Heart left ventricle (tissue), 13 donors: Measurements from ENCODE around the gene XPOT.

ENCODE experiments used
- POLR2A ChIP-seq, 2 donors: fragments of 450-650 bp; IDR thresholded peaks; one replicate each; pipeline ENCODE4 v1.6.1; 2017; ENCODE audit warnings: antibody characterized with exemption in 2 of 2, mild to moderate bottlenecking in 2 of 2, moderate library complexity in 2 of 2
- TF ChIP-seq, protein P1 (sequence below), 12 donors: fragments of 200-600 bp; sonication (generic) in 4 of 12; IDR thresholded peaks; one replicate each; pipeline versions ENCODE4 v1.5.0 to v1.8.0; 2018 to 2022; ENCODE audit warnings: antibody characterized with exemption in 12 of 12, mild to moderate bottlenecking in 5 of 12
- donor health status: ischemic (EF 13 %, LVEDD 7.1; RV severe dilation, severe dysfunction).
- donor health status: DM: no; HTN: yes; CAD: no.
- donor health status: DM: no; HTN: no; CAD: no.
- donor health status: ischemic (EF 25% LVEDD 6.9; RV normal size, moderate dysfunction).
- donor health status: ischemic (EF 25% LVEDD 5.7; RV mildly dilated, moderate dysfunction).
- donor health status: ischemic (EF 35%, LVEDD 5.7; RV mildly dilated, moderate dysfunction).
- donor health status: nonischemic (EF 11% LVEDD 7.7; RV severe dilation, severe dysfunction).
- donor health status: DM: yes; HTN: yes; CAD: no.
- donor health status: PGD.
- donor health status: ischemic (EF 29% LVEDD 5.4; RV normal size, mild dysfunction).
- donor health status: nonischemic (EF 23%, LVEDD 6.1; RV moderate dilation, normal function).

DNA sequence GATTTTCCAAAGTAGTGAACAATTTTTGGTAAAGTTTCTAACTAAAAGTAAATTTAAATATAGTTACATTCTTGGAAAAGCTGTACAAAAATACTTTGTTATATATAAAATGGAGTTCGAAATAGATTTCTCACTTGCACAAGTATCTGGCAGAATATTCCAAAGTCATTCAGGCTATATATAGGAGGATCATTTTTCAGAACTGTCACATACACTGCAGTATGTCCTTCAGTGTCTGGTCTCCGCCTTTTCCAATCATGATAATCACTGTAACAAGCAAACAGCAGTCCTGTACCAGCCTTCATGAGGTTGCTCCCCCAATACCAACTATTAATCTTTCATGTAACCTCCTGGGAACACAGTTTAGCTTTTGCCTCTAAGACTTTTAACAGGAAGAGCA lies 66.3 kb downstream of the XPOT start:
- TF ChIP-seq, protein P1, sequence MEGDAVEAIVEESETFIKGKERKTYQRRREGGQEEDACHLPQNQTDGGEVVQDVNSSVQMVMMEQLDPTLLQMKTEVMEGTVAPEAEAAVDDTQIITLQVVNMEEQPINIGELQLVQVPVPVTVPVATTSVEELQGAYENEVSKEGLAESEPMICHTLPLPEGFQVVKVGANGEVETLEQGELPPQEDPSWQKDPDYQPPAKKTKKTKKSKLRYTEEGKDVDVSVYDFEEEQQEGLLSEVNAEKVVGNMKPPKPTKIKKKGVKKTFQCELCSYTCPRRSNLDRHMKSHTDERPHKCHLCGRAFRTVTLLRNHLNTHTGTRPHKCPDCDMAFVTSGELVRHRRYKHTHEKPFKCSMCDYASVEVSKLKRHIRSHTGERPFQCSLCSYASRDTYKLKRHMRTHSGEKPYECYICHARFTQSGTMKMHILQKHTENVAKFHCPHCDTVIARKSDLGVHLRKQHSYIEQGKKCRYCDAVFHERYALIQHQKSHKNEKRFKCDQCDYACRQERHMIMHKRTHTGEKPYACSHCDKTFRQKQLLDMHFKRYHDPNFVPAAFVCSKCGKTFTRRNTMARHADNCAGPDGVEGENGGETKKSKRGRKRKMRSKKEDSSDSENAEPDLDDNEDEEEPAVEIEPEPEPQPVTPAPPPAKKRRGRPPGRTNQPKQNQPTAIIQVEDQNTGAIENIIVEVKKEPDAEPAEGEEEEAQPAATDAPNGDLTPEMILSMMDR (IDR thresholded peaks at IDR 0.05): no peak
- TF ChIP-seq POLR2A (IDR thresholded peaks at IDR 0.05): no peak
